Keratinocyte (primary cell): ENCODE data around the gene PPARD. TPM values are rescaled to one million over a fixed set of nuclear protein-coding genes. Genes with fewer than 3 reads are reported as not detected.

ENCODE experiments used
- DNase-seq: peaks from one replicate; pipeline ENCODE4 v3.0.0-alpha.2; 2011; ENCODE audit warnings: low read depth, missing footprints, low spot score
- FAIRE-seq: peaks from 2 replicates; lab custom pipeline; 2011; peaks lifted over from hg19 to GRCh38; lab: Jason Lieb, UNC
- H2AFZ ChIP-seq: 2 replicates; pipeline ENCODE4 v1.6.0; 2012; ENCODE audit warnings: low read length, control low read depth, inconsistent platforms; ENCODE audit not compliant: control insufficient read depth
- H3K27ac ChIP-seq: 2 replicates; pipeline ENCODE4 v1.5.1; 2011; ENCODE audit warnings: low read length; ENCODE audit not compliant: control insufficient read depth, insufficient read depth
- H3K27me3 ChIP-seq: 3 replicates; pipeline ENCODE4 v1.6.0; 2011; ENCODE audit warnings: low read length; ENCODE audit not compliant: control insufficient read depth, insufficient read depth; ENCODE audit errors: extremely low read depth
- H3K36me3 ChIP-seq, 2 experiments: 2 replicates in 1 of 2; 3 replicates in 1 of 2; pipeline ENCODE4 v1.5.1; 2011; ENCODE audit warnings: low read length in 2 of 2, mild to moderate bottlenecking in 1 of 2; ENCODE audit not compliant: control insufficient read depth in 2 of 2, insufficient read depth in 2 of 2; ENCODE audit errors: extremely low read depth in 1 of 2
- H3K4me1 ChIP-seq: 3 replicates; pipeline ENCODE4 v1.5.1; 2011; ENCODE audit warnings: low read length; ENCODE audit not compliant: control insufficient read depth, insufficient read depth; ENCODE audit errors: extremely low read depth
- H3K4me2 ChIP-seq: 3 replicates; pipeline ENCODE4 v1.6.0; 2011; ENCODE audit warnings: low read depth, low read length; ENCODE audit not compliant: control insufficient read depth, insufficient read depth; ENCODE audit errors: extremely low read depth
- H3K4me3 ChIP-seq, 3 experiments: fragments of 200-600 bp in 1 of 3; sonication (generic) in 1 of 3; 2 replicates in 2 of 3; 3 replicates in 1 of 3; pipeline ENCODE4 v1.5.1; 2011 to 2016; ENCODE audit warnings: low read length in 3 of 3, mild to moderate bottlenecking in 3 of 3, control low read depth in 2 of 3, inconsistent platforms in 1 of 3, low read depth in 1 of 3, mixed read lengths in 1 of 3, mixed run types in 1 of 3, moderate library complexity in 1 of 3; ENCODE audit not compliant: control insufficient read depth in 2 of 3, insufficient read depth in 2 of 3; ENCODE audit errors: extremely low read depth in 1 of 3
- H3K79me2 ChIP-seq: 2 replicates; pipeline ENCODE4 v1.6.0; 2012; ENCODE audit warnings: low read length; ENCODE audit not compliant: control insufficient read depth, insufficient read depth
- H3K9ac ChIP-seq: 3 replicates; pipeline ENCODE4 v1.6.0; 2011; ENCODE audit warnings: low read length; ENCODE audit not compliant: control insufficient read depth, insufficient read depth; ENCODE audit errors: extremely low read depth
- H3K9me1 ChIP-seq: 3 replicates; pipeline ENCODE4 v1.6.0; 2011; ENCODE audit warnings: low read length; ENCODE audit not compliant: control insufficient read depth, insufficient read depth; ENCODE audit errors: extremely low read depth
- H3K9me3 ChIP-seq: 2 replicates; pipeline ENCODE4 v1.5.1; 2012; ENCODE audit warnings: low read depth, low read length; ENCODE audit not compliant: control insufficient read depth
- H4K20me1 ChIP-seq: 3 replicates; pipeline ENCODE4 v1.6.0; 2011; ENCODE audit warnings: low read length; ENCODE audit not compliant: control insufficient read depth, insufficient read depth; ENCODE audit errors: extremely low read depth
- CTCF ChIP-seq, 3 experiments: IDR thresholded peaks in 1 of 3; conservative IDR thresholded peaks in 1 of 3; optimal IDR thresholded peaks in 1 of 3; 2 replicates in 2 of 3; 3 replicates in 1 of 3; pipeline versions ENCODE3 to v1.5.1; 2011; ENCODE audit warnings: low read length in 3 of 3, mild to moderate bottlenecking in 3 of 3, moderate library complexity in 2 of 3, control low read depth in 1 of 3, inconsistent platforms in 1 of 3; ENCODE audit not compliant: insufficient read depth in 2 of 3; ENCODE audit errors: extremely low read depth in 1 of 3
- EZH2 ChIP-seq: IDR thresholded peaks from one replicate; pipeline ENCODE4 v1.6.1; 2012; ENCODE audit warnings: inconsistent platforms, mild to moderate bottlenecking, low read length, moderate library complexity
- dilution Hi-C: fragments of 300-500 bp; cut with MboI; formaldehyde crosslinking; loops from one replicate; pipeline ENCODE4 v1.7.0; 2020; ENCODE audit warnings: low sequenced_read_pairs; ENCODE audit not compliant: extremely low pct_ligation_motif_present
- polyA plus RNA-seq, 5 experiments: library from polyadenylated mRNA; depleted of rRNA in 3 of 5; stranded (reverse) in 3 of 5; stranded (forward) in 1 of 5; unstranded in 1 of 5; fragments of >200 nt; gene quantifications; 1 replicate in 1 of 5; 2 replicates in 3 of 5; 3 replicates in 1 of 5; pipeline versions ENCODE4 v1.2.1 to v1.2.3, GENCODE V29; 2011 to 2012; ENCODE audit warnings: missing spikeins in 2 of 5, low read depth in 1 of 5, low replicate concordance in 1 of 5

Gene PPARD
- polyA plus RNA-seq, 1 donor (not counting 4 experiments of a cell fraction or from before 2014, with no cell fraction given): 15.1 TPM

GRCh38 chr6:35427435-35427834 is 85.1 kb downstream of the PPARD start:
- H3K27ac ChIP-seq: no peak overlapping the region
- no peaks in the 10 kb centered on the region for H3K79me2 ChIP-seq
- no peaks in the 10 kb centered on the region for H4K20me1 ChIP-seq
- FAIRE-seq (no peak), DNase-seq (no peak)
- H2AFZ ChIP-seq: no peak overlapping the region
- H3K4me1 ChIP-seq: peaks cover 20% of the 10 kb centered on the region
- H3K4me3 ChIP-seq: no peak overlapping the region
- dilution Hi-C loops: no loop called here
- peaks cover 15% of the 10 kb centered on the region for H3K9me3 ChIP-seq
- no peak for TF ChIP-seq EZH2
- TF ChIP-seq CTCF (optimal IDR thresholded peaks at IDR 0.05 in 1 of 3, IDR thresholded peaks at IDR 0.05 in 1 of 3, conservative IDR thresholded peaks at IDR 0.05 in 1 of 3; ENCODE audit: extremely low read depth in 1 of 3, insufficient read depth in 2 of 3, low read length in 3 of 3): no peak
- H3K9me1 ChIP-seq: peaks cover 2% of the 10 kb centered on the region
- H3K27me3 ChIP-seq: no peaks in the 10 kb centered on the region
- H3K9ac ChIP-seq: no peak overlapping the region
- no peak overlapping the region for H3K4me2 ChIP-seq
- H3K36me3 ChIP-seq: peaks cover 24 to 29% of the 10 kb centered on the region in 2 experiments

- DNase-seq (no peak), FAIRE-seq (no peak)
- H3K9me1 ChIP-seq: peaks cover 2% of the 10 kb centered on the region
- H3K79me2 ChIP-seq: no peaks in the 10 kb centered on the region
- H3K36me3 ChIP-seq: peaks cover 24 to 28% of the 10 kb centered on the region in 2 experiments
- TF ChIP-seq EZH2: no peak
- TF ChIP-seq CTCF (optimal IDR thresholded peaks at IDR 0.05 in 1 of 3, IDR thresholded peaks at IDR 0.05 in 1 of 3, conservative IDR thresholded peaks at IDR 0.05 in 1 of 3; ENCODE audit: extremely low read depth in 1 of 3, insufficient read depth in 2 of 3, low read length in 3 of 3): no peak
- no peaks in the 10 kb centered on the region for H3K27me3 ChIP-seq
- H4K20me1 ChIP-seq: no peaks in the 10 kb centered on the region
- H3K27ac ChIP-seq: no peak overlapping the region
- no peak overlapping the region for H3K4me3 ChIP-seq
- H3K9ac ChIP-seq: no peak overlapping the region
- peaks cover 15% of the 10 kb centered on the region for H3K9me3 ChIP-seq
- dilution Hi-C loops: no loop called here
- H3K4me1 ChIP-seq: peaks cover 20% of the 10 kb centered on the region
- no peak overlapping the region for H2AFZ ChIP-seq
- H3K4me2 ChIP-seq: no peak overlapping the region
Observed at GRCh38 chr6:35427851-35428321, 85.5 kb downstream of the PPARD start.
